WERI-Rb-1 (cell line): ENCODE data around the gene EZH2.

Experiments
- DNase-seq: peaks from one replicate; pipeline ENCODE4 v3.0.0-alpha.2; 2020
- H3K27ac ChIP-seq: fragments of 250-450 bp; sonication (Bioruptor Pico); 2 replicates; pipeline ENCODE4 v1.5.1; 2020; ENCODE audit warnings: mild to moderate bottlenecking, moderate library complexity
- H3K27me3 ChIP-seq: fragments of 250-450 bp; sonication (Bioruptor Pico); 2 replicates; pipeline ENCODE4 v1.5.1; 2021; ENCODE audit warnings: mild to moderate bottlenecking, low read depth, moderate library complexity; ENCODE audit not compliant: insufficient read depth, severe bottlenecking
- H3K36me3 ChIP-seq: fragments of 250-450 bp; sonication (Bioruptor Pico); 2 replicates; pipeline ENCODE4 v1.5.1; 2020; ENCODE audit warnings: mild to moderate bottlenecking, moderate library complexity
- H3K4me3 ChIP-seq: 2 replicates; pipeline ENCODE4 v1.5.1; 2011; ENCODE audit warnings: low read depth, mild to moderate bottlenecking, control low read depth, low read length
- H3K9me3 ChIP-seq: fragments of 250-450 bp; sonication (Bioruptor Pico); 2 replicates; pipeline ENCODE4 v1.5.1; 2021; ENCODE audit warnings: mild to moderate bottlenecking, moderate library complexity; ENCODE audit not compliant: severe bottlenecking
- TF ChIP-seq, protein P1 (sequence below): IDR thresholded peaks from 2 replicates; pipeline ENCODE4 v1.5.1; 2011; ENCODE audit warnings: low read depth, mild to moderate bottlenecking, control low read depth, inconsistent platforms, low read length

Gene EZH2

DNA sequence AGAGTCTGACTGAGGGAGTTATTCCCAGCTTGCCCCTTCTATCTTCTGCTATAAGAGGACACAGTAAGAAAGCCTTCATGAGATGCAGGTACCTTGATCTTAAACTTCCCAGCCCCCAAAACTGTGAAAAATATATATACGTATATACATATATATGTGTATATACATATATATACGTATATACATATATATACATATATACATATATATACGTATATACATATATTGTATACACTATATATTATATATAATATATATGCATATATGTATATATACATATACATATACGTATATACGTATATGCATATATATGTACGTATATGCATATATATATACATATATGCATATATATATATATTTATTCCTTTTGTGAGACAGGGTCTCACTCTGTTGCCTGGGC lies 17.7 kb downstream of the EZH2 start:
- Histone ChIP-seq H3K27me3 (no peaks in the 10 kb centered on the region), H3K27ac (no peak overlapping the region), H3K9me3 (no peaks in the 10 kb centered on the region), H3K4me3 (no peak overlapping the region), H3K36me3 (peaks cover 35% of the 10 kb centered on the region)
- no peak for DNase-seq
- TF ChIP-seq, protein P1, sequence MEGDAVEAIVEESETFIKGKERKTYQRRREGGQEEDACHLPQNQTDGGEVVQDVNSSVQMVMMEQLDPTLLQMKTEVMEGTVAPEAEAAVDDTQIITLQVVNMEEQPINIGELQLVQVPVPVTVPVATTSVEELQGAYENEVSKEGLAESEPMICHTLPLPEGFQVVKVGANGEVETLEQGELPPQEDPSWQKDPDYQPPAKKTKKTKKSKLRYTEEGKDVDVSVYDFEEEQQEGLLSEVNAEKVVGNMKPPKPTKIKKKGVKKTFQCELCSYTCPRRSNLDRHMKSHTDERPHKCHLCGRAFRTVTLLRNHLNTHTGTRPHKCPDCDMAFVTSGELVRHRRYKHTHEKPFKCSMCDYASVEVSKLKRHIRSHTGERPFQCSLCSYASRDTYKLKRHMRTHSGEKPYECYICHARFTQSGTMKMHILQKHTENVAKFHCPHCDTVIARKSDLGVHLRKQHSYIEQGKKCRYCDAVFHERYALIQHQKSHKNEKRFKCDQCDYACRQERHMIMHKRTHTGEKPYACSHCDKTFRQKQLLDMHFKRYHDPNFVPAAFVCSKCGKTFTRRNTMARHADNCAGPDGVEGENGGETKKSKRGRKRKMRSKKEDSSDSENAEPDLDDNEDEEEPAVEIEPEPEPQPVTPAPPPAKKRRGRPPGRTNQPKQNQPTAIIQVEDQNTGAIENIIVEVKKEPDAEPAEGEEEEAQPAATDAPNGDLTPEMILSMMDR = no peak

DNA sequence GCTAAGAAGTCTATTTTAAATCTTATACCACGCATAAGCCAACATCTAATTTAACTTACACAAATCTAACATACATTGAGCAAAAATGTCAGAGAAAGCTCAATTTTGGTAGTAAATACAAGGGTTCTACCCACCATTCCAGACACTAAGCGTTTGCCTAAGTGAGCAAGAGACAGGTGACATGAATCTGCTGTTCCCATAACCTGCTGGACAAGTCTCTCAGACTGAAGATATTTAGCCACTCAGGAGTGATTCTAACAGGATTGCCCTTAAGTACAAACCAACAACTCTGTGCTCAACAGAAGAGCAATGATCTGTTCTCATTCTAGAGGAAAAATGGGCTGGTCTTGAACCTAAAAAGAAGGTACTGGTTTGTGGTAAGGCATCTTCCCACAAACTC lies 18.8 kb downstream of the EZH2 start:
- H3K9me3 ChIP-seq = no peaks in the 10 kb centered on the region
- H3K27me3 ChIP-seq = no peaks in the 10 kb centered on the region
- H3K27ac ChIP-seq = no peak overlapping the region
- peaks cover 31% of the 10 kb centered on the region for H3K36me3 ChIP-seq
- no peak overlapping the region for H3K4me3 ChIP-seq
- TF ChIP-seq, protein P1 = no peak
- DNase-seq = no peak

DNA sequence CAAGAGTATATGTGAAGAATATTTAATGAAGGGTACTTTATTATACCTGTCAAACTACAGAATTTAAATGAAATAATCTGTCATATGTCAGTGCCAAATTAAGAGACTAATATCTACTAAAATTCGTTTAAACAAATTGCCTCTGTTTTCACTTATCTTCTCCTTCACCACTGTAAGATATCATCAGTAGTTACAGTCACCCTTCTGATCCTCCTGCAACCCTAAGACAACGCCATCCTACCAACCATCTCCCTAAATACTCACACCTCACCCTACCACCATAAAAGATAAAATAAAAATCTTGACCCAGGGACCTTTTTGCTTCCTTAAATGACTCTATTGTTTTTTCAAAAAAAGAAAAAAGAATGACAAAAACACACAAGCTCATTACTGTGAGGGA lies 20.8 kb downstream of the EZH2 start:
- TF ChIP-seq, protein P1 = no peak
- Histone ChIP-seq H3K36me3 (peaks cover 19% of the 10 kb centered on the region; the same call in 1 of the 2 replicates), H3K9me3 (no peaks in the 10 kb centered on the region), H3K27ac (no peak overlapping the region), H3K27me3 (no peaks in the 10 kb centered on the region), H3K4me3 (no peak overlapping the region)
- no peak for DNase-seq

DNA sequence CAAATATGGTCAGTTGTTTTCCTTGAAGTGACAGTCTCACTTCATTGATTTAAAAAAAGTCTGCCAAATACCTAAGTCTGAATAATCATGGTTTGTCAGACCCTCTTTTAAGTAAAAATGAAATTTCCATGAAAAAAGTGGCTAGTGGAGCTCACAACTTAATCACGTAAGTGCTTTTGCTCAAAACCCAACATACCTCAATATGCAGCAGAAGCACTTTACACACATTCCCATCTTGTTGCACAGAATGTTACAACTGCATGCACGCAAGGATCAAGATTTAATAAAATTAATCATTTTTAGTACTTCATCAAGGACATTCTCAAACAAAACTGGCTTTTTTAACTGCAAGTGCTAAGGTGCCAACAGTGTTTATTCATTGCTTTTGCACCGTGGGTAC lies 21.6 kb downstream of the EZH2 start:
- no peaks in the 10 kb centered on the region for H3K27me3 ChIP-seq
- peaks cover 12% of the 10 kb centered on the region; the same call in 1 of the 2 replicates for H3K36me3 ChIP-seq
- TF ChIP-seq, protein P1 = no peak
- no peak overlapping the region for H3K27ac ChIP-seq
- no peaks in the 10 kb centered on the region for H3K9me3 ChIP-seq
- no peak overlapping the region for H3K4me3 ChIP-seq
- no peak for DNase-seq

DNA sequence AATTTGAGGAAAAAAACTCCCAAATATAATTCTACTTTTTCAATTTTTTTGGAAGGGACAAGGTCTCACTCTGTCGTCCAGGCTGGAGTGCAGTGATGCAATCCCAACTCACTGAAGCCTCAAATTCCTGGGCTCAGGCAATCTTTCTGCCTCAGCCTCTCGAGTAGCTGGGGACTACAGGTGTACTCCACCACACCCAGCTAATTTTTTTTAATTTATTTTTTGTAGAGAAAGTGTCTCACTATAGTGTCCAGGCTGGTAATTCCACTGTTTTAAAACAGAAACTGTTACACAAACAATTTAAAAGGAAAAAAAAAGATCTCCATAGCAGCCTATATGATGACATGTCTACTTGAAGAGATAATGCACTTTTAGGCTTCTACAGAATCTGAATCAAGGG lies 25.6 kb downstream of the EZH2 start:
- Histone ChIP-seq H3K9me3 (no peaks in the 10 kb centered on the region), H3K27ac (no peak overlapping the region), H3K27me3 (no peaks in the 10 kb centered on the region), H3K4me3 (no peak overlapping the region), H3K36me3 (peaks cover 14% of the 10 kb centered on the region; the same call in 1 of the 2 replicates)
- TF ChIP-seq, protein P1 = no peak
- DNase-seq = no peak

DNA sequence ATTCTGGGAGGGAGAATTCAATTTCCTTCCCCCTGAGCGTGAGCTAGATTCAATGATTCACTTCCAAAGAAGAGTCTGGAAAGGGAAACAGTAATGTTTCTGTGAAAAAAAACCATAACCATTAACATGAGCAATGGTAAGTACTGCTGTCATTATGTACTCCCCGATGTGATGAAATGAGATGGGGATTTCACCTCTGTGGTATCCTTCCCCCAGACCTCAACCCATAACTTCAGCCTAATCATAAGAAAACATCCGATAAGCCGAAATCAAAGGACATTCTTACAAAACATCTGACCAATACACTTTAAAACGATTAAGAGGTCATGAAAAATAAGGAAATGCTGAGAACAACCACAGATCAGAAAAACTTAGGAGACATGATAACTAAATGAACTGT lies 27.2 kb downstream of the EZH2 start:
- Histone ChIP-seq H3K36me3 (peaks cover 10% of the 10 kb centered on the region; the same call in 1 of the 2 replicates), H3K27me3 (no peaks in the 10 kb centered on the region), H3K4me3 (no peak overlapping the region), H3K27ac (no peak overlapping the region), H3K9me3 (no peaks in the 10 kb centered on the region)
- TF ChIP-seq, protein P1 = no peak
- no peak for DNase-seq
